ENCODE measurements around the gene SPAM1.
"Not testable (repeated sequence)": the region's sequence is repeated elsewhere in the genome, so short reads cannot be mapped to it uniquely, and the experiment has no call there.

Gene SPAM1

DNA sequence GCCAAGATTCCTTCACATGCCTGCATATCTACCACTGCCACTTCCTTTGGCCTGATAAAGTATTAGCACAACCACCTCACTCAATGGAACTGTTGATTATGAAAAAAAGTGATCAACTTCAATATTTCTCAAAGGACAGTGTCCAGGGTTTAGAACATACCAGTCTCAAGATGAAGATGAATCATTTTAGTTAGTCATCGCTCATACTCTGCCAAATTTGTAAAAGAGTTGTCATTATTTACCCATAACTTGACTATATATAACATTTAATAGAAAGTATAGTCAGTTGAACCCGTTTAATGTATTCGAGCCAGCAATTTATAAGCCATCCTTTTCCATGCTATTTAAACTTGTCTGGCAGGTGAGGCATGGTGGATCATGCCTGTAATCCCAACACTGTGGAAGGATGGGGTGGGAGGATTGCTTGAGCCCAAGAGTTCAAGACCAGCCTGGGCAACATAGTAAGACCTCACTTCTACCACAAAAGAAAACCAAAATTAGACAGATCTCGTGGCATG lies 33.2 kb downstream of the SPAM1 start:
- no peak for DNase-seq (ENCODE audit: low spot score)

DNA sequence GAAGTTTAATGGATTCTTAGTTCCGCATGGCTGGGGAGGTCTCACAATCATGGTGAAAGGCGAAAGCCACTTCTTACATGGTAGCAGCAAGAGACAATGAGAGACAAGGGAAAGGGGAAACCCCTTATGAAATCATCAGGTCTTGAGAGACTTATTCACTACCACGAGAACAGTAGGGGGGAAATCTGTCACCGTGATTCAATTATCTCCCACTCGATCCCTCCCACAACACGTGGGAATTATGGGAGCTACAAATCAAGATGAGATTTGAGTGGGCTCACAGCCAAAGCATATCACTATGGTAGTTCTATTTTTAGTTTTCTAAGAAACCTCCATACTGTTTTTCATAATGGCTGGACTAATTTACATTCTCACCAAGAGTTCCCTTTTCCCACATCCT lies 36.7 kb downstream of the SPAM1 start:
- DNase-seq (ENCODE audit: low spot score): peak; percentile 25

DNA sequence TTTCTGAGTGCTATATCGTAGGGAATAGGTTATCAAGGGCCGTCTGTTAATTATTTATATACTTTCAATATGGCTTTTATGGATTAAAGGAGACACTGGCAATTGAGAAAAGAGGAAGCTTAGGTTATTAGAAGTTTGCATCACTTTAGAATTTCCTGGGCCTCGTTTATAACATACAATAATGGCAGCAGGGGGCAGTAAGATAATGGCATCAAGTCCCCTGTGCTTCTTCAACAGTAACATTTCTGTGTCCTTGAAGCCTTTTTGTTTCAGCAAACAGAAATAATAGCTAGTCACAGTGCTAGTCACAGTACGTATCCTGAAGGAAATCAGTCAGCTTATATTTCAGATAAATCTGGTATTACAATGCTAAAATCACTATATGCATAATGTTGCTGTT lies 41.9 kb downstream of the SPAM1 start:
- DNase-seq (ENCODE audit: low spot score): peak; percentile 66

DNA sequence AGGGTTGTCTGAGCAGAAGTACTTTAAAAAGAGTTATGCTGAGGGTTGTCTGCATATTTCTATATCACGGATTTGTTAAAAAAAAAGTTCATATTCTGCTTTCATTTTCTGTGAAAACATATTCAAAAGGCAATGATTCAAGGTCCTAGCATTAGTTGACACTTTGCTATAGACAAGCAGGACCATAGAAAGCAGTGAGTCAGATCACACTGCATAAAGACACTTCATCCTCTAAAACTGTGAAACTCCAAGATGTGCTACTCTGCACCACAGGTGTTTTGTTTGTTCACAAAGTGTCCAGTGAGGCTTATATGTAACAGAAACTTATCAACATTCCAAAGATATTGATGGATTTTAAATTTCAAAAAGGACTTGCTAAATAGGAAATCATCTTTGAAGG lies 47.0 kb downstream of the SPAM1 start:
- no peak for DNase-seq (ENCODE audit: low spot score)

DNA sequence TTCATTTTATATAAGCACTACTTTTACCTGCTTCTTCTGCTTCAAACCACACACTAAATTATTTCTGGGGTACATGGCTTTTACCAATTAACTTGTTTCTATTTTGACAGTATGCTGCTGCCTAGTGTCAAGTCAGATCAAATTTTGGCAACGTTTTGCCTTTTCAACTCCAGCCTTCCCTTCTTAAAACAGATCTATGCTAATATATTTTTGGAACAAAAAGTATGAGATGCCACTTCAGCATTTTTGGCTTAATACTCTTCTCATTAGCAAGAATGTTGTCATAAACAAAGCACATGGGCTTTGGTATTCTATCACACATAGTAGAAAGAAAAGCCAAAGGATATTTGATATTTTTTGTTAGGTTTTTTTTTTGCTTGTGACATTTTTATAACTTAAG lies 47.8 kb downstream of the SPAM1 start:
- DNase-seq (ENCODE audit: low spot score): no peak

DNA sequence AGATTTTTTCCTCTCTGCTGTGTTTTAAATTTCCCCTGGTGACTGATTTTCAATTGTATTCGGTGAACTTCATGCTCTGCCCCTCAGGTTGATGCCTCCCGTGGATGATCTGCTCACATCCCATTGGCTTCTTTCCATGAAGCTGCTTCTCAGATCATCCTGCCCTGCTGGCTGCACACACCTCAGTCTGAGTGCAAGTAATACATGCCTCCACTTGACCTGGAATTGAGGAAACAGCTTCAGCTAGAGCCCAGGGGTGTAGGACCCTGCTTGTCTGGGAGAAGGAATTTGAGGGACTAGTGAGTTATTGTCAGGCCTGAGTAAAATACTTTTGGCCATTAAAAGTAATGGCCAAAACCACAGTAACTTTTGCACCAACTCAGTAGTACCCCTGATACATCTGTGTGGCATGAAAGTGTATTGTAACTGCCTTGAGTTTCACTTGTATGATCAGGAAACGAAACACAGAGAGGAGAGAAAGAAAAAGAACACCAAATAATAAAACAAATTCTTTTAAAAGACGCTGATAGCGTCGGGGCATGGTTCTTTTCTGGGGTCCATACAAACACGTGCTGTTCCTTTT lies 49.4 kb downstream of the SPAM1 start:
- DNase-seq (ENCODE audit: low spot score): no peak

DNA sequence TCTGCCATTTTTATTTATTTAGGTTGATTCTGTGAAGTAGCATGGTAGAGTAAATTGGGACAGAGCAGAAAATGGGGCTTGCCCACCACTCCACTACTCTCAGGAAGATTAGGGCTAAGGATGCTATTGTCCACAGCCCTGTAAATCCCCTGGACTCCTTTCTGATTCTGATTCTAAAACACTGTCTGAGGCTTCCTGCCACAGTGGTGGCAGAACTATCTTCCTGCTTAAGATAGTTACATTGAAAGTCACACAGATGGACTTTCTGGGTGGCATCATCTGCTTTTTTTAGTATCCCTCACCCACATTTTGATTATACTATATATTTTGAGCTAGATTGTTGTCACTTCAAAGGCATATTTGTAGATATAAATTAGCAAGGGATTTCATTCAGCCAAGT lies 50.0 kb downstream of the SPAM1 start:
- no peak for DNase-seq (ENCODE audit: low spot score)

DNA sequence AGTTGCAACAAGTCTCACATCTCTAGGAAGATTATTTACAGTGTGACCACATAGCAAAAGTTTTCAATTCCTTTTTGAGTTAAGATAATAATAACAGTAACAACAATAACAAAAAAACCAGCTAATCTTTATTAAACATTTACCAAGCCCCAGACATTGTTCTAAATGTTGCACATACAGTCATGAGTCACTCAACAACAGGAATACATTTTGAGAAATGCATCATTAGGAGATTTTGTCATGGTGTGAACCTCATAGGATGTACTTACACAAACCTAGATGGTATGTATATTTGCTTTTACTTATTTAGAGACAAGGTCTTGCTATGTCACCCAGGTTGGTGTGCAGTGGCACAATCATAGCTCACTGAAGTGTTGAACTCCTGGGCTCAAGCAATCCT lies 52.0 kb downstream of the SPAM1 start:
- DNase-seq (ENCODE audit: low spot score): no peak

DNA sequence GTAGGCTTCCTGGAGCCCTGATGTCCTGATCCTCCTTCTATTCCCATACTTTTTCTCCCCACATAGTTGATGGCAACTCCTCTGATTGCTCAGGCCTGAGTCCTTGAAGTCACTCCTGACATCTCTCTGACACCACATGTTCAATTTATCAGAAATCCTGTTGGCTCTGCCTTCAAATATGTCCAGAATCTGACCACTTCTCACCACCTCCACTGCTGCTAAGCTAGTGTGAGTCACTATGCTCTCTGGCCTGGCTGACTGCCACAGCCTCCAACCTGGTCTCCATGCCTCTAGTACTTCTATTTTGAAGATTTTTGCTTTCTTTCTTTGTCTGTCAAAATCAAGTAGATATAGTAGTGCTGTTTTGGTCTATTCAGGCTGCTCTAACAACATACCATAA lies 54.8 kb downstream of the SPAM1 start:
- DNase-seq (ENCODE audit: low spot score): no peak

DNA sequence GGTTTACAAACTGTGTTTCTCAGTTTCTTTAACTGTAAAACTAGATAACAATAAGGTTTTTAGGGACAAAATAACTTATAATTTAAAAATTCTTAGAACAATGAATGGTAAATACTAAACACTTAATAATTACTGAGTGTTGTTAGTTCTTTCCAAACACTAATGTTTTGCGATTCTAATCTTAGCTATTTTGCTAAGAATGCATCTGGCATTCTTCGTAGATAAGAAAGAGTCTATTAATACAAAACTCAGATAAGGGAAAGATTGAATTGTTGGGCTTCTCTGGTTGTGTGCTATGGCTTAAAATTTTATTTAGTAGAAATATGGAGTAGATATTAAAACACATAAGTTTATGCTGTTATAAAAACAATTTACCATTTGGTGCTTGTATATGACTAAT lies 62.4 kb downstream of the SPAM1 start:
- no peak for DNase-seq (ENCODE audit: low spot score)

DNA sequence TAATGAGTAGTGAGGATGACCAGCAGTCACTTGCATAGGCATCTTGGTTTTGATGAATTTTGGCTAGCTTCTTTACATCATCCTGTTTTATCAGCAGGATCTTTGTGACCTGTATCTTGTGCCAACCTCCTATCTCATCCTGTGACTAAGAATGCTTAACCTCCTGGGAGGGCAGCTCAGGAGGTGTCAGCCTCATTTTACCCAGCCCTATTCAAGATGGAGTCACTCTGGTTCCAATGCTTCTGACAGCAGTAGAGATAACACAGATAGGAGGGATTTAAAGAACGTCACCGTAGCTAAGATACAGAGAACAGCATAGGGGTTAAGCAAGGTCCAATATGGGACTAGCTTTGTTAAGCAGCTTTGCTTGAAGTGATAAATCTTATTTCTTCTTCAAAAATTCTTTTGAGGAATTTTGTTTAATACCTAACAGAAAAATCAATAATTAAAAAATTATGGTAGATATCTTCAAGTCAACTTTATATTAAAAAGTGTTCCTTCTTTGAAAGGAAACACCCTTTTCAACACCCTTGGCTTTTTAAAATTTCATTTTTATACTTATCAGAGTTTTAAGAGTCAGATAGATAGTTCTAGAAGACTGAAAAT lies 68.0 kb downstream of the SPAM1 start:
- DNase-seq (ENCODE audit: low spot score): no peak

DNA sequence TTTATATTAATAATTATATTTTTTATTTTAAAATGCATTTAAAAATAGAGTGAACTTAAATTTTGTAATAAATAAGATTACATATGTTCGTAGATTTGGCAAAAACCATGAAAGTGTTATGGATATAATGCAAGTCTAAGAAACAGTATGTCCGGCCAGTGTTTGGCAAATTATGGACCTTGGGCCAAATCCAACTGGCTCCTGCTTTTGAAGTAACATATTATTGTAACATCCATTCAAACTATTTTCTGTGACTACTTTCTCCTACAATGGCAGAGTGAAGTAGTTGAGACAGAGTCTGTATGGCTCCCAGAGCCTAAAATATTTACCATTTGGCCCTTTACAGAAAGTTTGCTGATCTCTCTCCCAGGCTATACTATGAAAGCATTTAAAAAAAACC lies 69.0 kb downstream of the SPAM1 start:
- DNase-seq (ENCODE audit: low spot score): peak; percentile 8

DNA sequence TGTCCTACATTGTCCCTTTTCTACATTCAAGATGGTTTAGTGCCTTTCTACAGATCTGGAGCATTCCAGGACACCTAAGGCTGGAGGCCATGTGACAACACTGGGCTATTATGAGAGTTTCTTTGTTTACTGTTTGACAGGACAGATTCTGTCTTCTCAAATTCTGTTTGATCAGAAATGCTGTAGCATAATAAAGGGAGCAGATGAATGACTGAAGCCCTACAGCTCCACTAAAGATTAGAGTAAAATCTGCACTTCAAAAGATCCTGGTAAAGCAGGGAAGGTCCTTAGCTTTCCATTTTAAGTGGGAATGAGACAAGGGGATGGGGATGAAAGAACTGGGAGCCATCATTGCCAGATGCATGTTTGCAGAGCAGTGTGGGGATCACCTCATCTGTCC lies 69.4 kb downstream of the SPAM1 start:
- peak; percentile 66 for DNase-seq (ENCODE audit: low spot score)

DNA sequence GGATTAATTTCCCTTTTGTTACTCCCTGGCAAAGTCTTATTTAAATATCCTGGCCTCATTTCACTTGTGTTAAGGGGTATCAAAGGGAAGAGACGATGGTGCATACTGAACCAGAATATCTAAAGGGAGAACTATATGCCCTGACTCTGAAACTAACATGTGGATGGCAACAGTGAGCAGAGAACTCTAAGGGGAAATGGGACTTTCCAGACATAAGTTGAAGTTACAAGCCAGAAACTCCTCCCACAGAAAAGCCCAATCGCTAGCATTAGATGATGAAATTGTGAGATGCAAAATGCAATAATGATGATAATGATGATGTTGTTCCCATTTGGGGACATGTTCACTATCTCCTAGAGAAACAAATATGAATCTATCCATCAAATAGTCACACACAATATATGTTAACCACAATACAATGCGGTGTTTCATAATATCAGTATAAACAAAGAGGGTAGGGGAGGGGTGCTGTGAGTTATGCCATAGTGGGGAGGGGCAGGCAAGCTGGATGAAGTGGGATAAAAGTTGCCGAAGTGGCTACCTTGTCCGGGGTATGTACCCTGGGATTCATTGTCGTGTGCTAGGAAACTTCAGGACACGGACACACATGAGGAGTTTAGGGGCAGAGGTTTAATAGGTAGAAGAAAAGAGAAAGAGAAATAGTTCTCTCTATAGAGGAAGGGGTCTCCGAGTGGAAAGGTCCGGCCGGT lies 70.7 kb downstream of the SPAM1 start:
- no peak for DNase-seq (ENCODE audit: low spot score)

DNA sequence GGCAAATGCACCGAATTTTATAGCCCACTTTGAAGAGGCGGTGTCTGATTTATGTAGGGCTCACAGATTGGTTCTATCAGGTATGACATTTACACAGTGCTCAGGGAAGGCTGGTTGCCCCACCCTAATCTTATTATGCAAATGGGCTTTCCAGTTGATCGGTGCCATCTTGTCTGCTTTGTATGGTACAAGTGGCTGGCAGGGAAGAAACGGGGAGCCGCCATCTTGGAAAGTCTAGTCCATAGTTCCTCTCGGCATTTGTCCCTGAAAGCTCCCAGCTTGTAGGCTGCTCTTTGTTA lies 71.2 kb downstream of the SPAM1 start:
- DNase-seq (ENCODE audit: low spot score): no peak

DNA sequence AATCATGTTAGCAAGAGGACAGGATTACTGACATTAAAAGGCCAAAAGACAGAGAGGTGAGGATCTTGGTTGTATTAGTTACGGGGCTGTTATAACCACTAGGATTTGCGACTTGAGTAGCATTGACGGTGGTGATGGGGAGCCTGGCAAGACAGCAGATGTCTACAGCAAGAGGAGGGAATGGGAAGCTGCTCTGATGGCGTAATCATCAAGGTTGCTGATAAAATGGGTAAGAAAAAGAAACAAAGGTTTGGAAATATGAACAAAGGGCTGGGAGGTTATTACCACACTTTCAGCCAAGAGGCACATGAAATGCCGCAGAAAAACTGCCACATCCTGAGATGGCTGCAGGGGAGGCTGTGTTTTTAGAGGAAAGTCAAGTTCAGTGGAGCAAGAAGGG lies 73.9 kb downstream of the SPAM1 start:
- no peak for DNase-seq (ENCODE audit: low spot score)

DNA sequence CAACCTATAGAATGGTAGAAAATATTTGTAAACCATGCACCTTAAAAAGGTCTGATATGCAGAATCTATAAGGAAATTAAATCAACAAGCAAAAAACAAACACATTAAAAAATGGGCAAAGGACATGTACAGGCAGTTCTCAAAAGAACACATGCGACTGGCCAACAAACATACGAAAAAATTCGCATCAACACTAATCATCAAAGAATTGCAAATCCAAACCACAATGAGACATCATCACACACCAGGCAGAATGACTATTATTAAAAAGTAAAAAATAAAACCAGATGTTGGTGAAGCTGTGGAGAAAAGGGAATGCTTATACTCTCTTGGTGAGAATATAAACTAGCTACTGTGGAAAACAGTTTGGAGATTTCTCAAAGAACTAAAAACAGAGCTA lies 74.7 kb downstream of the SPAM1 start:
- no peak for DNase-seq (ENCODE audit: low spot score)

DNA sequence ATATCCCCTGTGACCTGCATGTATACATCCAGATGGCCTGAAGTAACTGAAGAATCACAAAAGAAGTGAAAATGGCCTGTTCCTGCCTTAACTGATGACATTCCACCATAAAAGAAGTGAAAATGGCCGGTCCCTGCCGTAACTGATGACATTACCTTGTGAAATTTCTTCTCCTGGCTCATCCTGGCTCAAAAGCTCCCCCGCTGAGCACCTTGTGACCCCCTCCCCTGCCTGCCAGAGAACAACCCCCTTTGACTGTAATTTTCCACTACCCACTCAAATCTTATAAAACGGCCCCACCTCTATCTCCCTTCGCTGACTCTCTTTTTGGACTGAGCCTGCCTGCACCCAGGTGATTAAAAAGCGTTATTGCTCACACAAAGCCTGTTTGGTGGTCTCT lies 83.3 kb downstream of the SPAM1 start:
- DNase-seq (ENCODE audit: low spot score): not testable (repeated sequence)

DNA sequence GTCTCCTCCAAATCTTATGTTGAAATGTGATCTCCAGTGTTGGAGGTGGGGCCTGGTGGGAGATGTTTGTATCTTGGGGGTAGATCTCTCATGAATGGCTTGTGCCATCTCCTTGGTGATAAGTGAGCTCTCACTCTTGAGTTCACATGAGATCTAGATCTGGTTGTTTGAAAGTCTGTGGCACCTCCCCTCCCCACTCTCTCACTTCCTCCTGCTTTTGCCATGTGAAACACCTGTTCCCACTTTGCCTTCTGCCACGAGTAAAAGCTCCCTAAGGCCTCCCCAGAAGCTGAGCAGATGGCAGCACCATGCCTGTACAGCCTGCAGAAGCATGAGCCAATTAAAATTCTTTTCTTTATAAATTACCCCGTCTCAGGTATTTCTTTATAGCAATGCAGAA lies 84.3 kb downstream of the SPAM1 start:
- DNase-seq (ENCODE audit: low spot score): no peak
